Raji (cell line): Measurements from ENCODE around the gene SLC44A1.

Experiments
- POLR2A ChIP-seq: IDR thresholded peaks from 2 replicates; pipeline ENCODE4 v1.6.1; 2011; ENCODE audit warnings: low read depth, low read length, control low read depth; ENCODE audit not compliant: insufficient read depth

The SLC44A1 gene

GRCh38 chr9:105306351-105307140 is 62.1 kb downstream of the SLC44A1 start:
- TF ChIP-seq POLR2A = no peak

GRCh38 chr9:105307591-105308130 is 63.2 kb downstream of the SLC44A1 start:
- no peak for TF ChIP-seq POLR2A

GRCh38 chr9:105308461-105309341 is 64.2 kb downstream of the SLC44A1 start:
- TF ChIP-seq POLR2A = no peak

GRCh38 chr9:105309531-105309931 is 65.1 kb downstream of the SLC44A1 start:
- TF ChIP-seq POLR2A = no peak

- no peak for TF ChIP-seq POLR2A
Observed at GRCh38 chr9:105311306-105311705, 66.9 kb downstream of the SLC44A1 start.

GRCh38 chr9:105313238-105313637 is 68.8 kb downstream of the SLC44A1 start:
- no peak for TF ChIP-seq POLR2A

GRCh38 chr9:105316703-105317102 is 72.3 kb downstream of the SLC44A1 start:
- TF ChIP-seq POLR2A = no peak

- no peak for TF ChIP-seq POLR2A
Observed at GRCh38 chr9:105318729-105319191, 74.3 kb downstream of the SLC44A1 start.

- TF ChIP-seq POLR2A = no peak
Observed at GRCh38 chr9:105319202-105319813, 74.9 kb downstream of the SLC44A1 start.

- no peak for TF ChIP-seq POLR2A
Observed at GRCh38 chr9:105320568-105320967, 76.1 kb downstream of the SLC44A1 start.

GRCh38 chr9:105328296-105328695 is 83.8 kb downstream of the SLC44A1 start:
- TF ChIP-seq POLR2A = no peak

GRCh38 chr9:105328872-105329718 is 84.6 kb downstream of the SLC44A1 start:
- TF ChIP-seq POLR2A = no peak

- no peak for TF ChIP-seq POLR2A
Observed at GRCh38 chr9:105329719-105330062, 85.2 kb downstream of the SLC44A1 start.

- TF ChIP-seq POLR2A = no peak
Observed at GRCh38 chr9:105330201-105330600, 85.8 kb downstream of the SLC44A1 start.
